Activated CD4-positive, alpha-beta T cell treated with anti-CD3 and anti-CD28 coated beads, Interleukin-2, Interleukin-4, amounts not matched to agents 100 ng/mL and 50 ng/mL, durations not matched to agents 16 hours and 8 hours (primary cell): ENCODE results near the gene HOXC12.

ENCODE experiments used
- DNase-seq: peaks from one replicate; pipeline ENCODE4 v3.0.0-alpha.2; 2020; ENCODE audit warnings: low spot score

HOXC12 gene

DNA sequence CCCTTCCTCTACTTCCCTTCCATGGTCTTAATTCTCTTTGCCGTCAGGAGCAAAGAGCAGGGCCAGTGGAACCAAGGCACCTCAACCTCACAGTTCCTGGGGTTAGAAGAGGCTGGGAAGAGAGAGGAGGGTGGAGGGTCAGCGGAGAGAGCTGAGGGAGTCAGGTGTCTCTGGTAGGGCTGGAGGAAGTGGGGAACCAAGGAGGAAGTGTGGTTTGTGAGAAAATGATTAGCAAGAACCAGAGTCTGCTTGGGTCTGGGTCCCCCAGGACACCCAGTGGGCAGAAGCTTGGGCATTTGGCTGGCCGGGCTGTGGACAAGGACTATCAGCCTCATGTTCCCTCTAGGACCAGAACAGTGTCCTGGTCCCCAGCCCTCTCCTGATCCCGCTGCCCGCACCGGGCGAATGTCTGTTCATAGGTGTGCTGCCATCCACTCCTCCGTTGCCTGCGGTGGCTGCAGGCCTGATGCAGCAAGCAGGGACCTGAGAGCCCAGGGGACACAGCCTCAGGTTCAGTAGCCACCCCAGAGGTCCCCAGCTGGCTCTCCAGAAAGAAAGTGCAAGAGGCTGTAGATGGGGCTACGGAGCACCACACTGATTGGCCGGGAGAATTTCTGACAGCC, 2.3 kb downstream of the HOXC12 start:
- no peak for DNase-seq

DNA sequence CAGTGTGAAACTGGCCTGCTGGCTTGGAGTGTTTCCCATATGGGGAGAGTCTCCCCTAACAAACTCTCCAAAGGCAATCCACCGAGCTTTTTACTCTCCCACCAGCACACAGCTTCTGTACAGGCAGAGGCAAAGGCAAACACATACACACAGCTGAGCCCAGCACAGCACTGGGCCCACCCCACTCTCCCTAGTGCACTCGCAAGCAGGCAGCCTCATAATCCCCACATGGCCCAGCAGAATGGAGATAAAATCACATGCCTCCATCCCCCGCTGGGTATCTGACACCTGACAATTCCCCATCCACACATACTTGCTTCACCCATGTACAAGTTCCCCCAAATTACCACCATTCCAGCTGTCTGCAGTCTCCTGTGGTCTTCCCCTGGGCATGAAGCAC, 3.4 kb downstream of the HOXC12 start:
- DNase-seq, result no peak

DNA sequence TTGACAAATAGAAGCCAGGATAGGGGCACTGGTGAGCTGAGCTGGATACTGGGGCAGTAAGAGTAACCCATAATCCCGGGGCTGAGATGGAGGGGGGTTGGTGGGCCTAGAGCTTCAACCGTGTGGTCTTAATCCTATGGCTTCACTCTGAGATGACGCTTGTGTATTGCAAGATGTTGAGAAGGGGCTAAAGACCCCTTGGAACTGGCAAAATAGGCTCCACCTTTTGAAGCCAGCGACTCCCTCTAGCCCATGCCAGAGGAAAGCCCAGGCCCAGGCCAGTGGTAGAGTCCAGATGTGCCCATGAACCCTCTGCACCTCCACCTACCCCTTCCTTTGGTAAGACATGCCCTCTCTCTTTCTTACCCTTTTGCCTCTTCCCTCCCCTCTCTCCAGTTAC, 4.6 kb downstream of the HOXC12 start:
- no peak for DNase-seq

DNA sequence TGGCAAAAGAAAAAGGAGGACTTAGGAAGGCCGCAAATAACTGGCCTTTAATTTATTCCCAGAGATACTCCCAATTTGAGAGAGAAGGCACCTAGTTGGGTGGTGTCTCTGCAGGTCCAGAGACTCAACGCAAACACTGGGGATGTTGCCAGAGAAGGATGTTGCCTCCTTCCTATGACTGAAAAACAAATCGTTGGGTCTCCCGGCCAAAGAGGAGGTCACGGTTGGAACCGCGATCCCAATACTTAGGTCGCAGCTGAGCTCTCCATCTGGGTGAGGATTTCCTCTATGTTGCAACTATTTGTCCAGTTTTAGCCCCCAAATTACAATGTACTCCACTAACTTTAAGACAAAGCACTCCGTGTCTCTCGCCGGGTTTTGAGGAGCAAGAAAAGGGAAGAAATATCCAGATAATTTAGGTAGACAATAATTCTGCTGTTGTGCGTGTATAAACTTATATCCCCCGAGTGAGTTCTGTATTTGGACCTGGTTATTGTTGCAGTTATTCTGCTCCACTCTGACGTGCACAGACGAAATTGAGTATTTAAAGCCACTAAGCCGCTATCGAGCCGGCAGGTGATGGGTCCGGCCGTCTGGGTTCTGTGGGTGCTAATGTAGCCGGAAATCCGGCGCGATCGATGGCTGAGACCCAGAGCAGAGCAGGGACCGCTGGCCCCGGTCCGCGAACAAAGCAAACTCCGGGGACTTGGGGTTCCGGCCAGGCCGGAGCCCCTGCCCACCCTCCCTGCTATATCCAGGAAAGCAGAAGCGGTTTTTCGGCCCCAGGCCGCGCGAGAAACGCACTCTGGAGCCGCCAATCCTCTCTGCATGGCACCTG, 5.7 kb downstream of the HOXC12 start:
- no peak for DNase-seq

DNA sequence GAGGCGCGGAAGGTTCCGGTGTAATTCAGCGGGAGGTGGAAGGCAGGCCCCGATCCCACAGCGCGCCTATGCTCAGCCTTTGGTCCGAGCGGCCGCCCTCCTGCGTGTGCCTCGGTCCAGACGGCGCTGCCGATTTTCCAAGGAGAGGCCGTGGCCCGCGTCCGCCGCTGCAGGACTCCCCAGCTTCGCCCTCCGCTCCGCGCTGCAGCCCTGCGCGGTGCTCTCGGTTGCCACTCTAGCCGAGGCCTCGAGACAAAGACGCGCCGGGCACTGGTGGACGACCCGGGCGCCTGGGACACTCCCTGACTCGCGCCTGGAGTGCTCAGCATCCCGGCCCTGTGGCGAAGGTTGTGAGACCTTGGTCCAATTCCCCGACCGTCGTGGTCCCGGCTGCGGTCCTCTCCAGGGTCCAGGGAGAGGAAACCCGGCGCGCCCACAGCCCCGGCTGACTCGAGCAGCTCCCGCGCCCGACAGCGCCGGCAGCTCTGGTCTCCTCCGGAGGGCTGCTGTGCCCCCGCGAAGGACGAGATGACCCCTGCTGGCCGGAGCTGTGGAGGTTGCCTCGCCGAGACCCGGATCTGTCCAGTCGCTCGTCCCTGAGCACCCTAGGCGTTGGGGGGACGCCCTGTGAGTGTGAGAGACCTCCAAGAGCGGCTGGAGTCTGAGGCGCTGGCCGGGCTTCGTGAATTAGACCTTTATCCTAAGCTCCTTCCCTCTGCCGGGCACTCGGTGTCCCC, 6.5 kb downstream of the HOXC12 start:
- no peak for DNase-seq

DNA sequence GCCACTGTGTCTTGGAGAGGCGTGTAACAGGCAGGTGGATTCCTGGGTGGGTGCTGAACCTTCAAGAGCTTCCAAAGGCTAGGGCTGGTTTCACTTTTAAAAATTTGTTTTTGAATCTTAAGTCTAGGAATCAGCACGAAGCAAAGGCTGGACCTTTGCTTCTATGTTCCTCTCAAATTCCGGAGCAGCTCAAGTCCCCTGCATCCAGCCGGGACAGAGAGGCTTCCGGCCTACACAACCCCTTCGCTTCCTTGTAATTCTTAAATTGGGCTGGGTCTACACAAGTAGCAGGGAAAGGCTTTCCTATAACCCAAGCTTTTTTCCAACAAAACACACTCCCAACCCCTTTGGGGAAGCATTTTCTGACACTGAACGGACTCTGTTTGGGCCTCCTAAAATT, 8.3 kb downstream of the HOXC12 start:
- no peak for DNase-seq

DNA sequence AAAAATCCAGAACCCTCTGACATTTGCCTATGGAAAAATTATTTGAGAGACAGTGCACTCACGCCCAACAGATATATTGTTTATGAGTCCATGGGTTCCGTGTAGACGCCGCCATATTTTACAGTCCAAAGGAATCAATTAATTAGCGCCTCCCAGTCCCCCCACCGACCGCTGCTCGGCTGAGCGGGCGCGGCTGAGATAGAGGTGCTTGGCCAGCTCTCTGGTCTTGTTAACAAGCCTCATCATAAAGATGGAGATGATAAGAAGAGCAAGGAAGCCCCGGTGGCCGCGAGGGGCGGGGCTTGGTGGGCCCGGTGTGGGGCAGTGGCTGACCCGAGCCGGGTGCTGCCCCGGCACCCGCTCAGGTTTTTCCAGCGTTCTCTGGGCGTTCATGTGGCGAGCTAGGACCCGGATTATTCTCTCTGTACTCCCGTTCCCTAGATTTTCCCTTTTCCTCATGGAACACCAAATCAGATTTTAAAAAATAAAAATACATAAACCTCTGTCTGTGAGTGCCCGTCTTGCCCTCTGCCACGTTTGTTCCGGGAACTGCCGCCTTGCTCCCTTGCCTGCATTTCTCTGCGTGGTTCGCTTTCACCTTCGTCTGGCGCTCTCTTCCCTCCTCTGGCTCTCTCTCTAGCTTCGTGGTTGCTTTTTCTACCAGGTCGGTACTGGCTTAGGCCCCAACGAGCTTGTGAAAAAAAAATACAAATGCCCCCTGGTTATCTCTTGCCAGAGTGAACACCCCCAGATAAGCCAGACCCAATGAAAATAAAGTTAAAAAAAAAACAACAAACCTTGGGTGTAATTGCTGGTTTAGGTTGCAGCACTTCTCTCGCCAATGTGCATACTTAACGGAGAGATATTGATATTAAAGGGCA, 9.0 kb downstream of the HOXC12 start:
- no peak for DNase-seq

DNA sequence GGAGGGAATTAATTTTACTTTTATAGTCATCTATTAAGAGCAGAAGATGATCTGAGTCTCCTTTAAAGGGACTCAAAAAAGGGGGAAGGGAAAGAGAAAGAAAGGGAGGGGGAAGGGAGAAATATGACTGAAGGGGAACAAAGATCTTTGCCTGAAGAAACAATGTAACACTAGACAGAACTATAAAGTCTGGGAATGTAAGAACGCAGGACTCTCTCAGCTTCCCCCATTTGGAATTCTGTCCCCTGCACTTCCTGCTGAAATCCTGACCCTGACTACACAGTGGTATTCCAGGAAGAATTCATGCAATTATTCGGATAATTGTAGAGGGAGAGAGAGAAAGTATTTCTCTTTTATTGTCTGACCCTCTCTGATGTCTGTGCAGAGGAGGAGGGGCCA, 9.6 kb downstream of the HOXC12 start:
- DNase-seq, result no peak

DNA sequence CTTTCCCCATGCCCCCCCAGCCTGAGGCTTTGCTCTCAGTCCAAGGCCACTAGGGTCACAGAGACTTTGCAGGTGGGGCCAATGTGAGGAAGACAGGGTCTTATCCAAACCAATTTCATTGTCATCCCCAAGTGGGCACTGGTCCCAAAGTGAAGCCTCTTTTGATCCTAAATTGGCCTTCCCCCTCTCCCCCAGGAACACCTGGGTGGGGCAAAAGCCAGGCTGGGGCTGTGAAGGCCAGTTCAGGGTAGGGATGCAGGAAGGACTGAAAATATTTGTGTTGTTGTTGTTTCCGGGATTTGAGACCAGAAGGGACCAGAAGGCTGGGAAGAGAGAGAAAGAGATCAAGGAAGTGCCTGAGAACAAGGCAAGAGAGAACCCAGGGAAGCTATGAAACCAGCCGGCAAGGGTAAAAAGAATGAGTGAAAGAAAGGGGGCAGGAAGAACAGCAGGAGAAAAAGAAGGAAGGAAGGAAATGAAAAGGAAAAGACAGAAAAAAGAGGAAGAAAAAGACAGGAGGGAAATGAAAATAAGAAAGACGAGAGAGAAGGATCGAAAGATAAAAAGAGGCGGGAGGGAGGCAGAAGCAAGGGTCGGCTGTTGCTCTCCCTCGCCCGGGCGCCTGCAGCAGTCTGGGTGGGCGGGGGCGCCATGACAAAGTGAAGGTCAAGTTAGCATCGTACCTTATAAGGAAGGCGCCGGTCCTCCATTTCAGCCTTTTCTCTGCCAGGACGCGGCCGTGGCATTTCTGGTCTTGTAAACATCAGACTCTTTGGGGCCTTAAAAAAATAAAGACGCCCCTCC, 10.8 kb downstream of the HOXC12 start:
- DNase-seq, result no peak

DNA sequence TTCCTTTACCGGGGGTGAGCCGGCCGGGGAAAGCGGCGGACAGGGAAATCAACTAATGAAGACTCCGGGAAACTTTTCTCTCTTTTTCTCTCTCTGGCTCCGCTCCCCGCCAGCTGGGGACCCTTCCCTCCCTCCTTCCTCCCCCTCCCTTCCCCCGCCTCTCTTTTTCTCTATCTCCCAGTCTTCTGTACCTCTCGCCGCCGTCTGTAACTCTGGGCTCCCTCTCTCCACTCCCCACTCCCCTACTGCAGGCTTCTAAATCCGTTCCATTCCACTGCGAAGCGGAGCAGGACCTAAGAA, 11.3 kb downstream of the HOXC12 start:
- DNase-seq, result no peak

DNA sequence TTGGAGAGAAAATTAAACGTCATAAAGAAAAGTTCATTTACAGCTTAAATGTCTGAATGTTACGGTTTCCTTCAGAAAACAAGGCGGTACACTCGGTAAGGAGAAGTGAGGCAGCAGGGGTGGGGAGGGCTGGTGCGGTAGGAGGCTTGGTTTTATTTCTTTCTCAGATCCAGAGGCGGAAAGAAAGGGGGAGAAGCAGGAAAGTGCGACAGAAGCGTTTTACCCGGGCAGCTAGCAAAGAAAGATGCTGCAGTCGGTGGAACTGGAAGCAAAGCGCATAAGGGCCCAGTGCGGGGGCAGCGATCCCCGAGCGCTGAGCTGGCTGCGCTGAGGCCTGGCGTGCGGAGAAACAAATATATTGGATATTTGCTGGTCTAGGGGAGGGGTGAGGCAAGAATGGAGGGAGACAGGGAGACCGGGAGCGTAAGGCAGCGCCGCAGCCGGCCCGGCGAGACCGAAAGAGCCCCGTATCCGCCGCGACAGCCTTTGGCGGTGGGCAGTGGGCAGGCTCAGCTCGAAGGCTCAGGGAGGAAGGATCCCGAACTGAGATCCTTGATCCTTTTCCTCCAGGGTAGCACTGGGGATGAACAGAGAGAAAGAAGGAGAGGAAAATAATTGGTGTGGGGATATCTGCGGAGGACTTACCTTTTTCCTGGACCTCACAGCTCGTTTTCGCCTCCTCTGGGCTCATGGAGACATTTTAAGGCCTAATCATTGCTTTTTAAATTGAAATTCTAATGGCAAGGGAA, 11.9 kb downstream of the HOXC12 start:
- no peak for DNase-seq

DNA sequence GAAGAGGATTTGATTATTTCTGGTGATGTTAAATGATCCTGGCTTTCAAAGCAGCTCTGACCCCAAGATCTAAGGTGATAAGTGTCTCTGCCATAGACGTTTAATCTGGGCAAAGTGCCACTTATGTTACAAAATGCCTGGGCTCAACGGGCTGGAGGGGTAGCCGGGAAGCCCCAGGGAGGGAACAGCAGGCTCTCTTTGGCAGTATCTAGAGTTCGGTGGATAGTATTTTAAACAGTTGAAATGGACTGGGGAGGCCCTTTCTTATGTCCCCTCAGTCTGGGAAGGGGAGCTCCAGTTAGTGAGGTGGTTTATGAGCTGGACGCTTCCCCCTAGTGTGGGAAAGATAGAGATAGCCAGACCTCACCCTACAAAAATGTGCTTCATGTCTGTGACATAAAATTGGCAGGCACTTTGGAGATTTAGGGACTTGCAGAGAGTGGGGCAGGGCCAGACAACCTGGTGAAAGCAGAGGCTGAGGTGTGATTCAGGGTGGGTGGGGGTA, 12.8 kb downstream of the HOXC12 start:
- DNase-seq, result no peak

DNA sequence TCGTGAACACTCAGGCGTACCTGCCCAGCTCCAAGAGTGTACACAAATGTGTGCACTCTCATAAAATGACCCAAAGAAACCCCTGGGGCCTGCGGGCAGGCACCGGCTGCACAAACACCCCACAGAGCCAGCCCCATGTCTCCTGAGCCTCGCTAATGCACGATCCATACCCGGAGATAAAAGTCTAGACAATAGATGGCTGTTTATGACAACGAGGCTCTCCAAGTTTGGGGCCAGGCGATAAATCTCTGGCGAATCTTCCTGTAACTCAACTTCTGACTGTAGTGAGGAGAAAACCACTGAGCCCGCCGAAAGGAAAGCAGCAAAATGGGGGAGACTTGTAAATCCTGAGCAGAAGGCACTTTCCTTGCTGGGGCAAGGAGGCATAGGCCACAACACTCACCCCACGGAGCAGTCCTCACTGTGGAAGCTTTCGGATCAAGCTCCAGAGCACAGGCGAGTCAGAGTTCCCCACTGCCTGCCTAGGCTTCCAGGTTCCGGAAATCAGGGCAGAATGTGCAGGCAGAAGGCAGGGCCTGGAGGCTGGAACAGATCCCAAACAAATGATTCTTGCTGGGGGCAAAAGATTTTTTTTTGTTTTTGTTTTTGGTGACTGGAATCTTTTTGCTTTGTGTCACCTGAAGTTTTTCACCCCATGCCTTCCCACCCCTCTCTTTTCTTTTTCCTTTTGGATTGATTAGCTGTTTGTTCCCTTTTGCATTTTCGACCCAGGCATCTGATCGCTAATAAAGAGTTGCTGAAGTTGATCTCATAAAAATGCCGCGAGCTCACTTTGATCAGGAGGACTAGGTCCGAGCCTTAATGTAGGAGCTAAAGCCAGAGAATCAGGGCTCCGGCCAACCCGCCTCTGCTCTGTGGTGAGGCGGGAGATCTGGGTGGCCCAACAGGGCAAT, 13.8 kb downstream of the HOXC12 start:
- DNase-seq, result no peak

DNA sequence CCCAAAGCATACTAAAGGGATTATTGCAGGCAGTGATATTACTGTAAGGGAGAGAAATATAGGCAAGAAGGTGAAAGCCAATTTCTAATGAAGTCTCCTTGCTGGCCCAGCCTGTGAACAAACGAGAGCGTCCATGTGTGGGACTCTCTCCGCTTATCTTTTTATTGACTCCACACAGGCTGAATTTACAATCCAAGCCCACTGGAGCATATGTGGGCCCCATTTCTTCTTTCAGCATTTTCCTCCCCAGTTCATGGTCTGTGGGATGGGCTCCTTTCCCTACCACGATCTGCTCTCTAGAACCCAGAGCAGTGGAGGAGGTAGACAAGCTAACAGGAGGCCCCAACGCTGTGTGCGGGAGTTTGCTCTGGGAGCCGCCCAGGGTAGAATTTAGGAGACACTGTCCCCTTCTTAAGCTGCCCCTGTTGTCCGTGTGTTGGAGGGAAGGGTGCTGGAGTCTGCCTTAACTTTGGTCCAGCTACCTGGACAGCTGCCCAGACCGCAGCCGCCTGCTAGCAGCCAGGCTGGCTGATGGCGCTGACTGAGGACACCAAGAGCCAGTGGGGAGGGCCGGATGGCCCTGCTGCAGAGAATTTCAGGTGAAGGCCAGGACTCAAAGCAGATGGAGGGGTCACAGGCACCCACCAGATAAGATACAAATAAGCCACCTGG, 15.0 kb downstream of the HOXC12 start:
- DNase-seq, result no peak

DNA sequence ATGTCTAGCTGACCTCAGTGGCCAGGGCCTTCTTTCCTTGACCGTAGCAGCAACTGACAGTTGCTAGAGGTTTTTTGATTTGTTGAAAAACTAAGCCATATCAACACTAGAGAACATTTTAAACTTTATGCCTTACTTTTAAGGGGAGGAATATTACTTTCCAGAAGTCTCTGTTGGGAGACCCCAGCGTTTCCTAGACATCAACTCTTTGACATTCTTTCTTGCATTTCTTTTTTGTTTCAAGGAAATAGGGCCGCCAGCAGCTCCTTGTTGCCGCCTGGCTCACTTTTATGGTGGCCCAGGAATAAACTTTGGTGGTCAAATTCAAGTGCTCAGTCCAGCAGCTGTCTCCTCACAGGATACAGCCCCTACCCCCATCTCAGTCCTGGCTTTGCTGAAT, 15.7 kb downstream of the HOXC12 start:
- DNase-seq, result no peak

DNA sequence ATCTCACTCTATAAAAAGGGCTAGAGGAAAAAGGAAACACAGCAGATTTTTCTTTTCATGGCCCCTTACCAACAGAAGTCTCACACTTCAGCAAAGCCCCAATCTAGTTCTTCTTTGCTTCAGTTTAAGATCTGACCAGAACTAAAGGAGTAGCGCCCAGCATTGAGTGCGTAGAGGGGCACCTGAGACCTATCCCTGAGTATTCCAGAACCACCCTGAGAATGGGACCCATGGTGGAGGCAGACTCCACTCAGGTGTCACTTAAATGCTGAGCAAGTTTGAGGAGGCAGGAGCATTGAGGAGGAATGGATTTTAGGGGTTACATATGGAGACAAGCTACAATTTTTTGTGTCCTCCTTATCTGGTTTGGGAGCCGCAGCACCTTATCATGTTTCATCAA, 16.4 kb downstream of the HOXC12 start:
- DNase-seq, result no peak

DNA sequence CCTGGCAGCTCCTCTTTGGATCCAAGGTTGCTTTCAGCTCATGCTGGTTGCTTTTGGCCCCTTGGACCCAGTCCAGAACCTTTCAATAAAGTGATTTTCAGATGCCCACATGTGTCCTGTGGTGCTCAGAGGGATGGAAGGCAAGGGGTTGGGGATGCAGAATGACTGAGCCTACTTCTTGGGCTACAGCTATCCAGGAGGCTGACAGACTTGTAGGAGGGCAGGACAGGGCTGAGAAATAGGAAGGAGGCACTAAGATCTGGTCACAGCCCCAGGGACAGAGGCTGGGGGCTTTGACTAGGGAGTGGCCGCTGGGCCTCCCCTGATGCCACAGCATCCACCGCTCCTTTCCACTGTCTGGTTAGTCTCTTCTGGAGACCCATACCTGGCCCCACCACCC, 17.0 kb downstream of the HOXC12 start:
- DNase-seq, result no peak

DNA sequence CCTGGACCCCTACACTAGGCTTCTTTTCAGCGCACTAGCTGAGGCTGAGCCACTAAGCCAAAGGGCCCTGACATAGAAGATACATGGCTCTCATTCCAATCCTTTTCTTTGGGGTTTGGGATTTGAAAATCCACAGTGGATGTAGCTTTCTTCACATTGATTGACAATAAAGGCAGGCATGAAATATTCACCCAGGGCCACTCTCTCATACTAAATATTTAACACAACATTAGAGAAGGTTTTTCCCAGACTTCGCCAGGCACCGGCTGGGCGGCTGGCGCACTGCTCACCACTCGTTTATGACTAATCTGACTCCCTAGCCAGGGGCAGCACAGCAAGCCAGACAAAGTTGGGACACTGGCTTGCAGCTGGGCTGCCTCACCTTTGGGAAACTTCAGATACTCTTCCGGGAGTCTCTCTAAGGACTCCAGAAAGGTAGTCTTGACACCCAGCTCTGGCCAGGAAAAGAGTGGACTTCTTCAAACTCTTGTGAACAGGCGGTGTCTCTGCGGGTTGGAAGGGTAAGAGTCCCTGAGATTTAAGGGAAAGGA, 17.5 kb downstream of the HOXC12 start:
- no peak for DNase-seq
